NCI-H1930 (cell line): ENCODE measurements around the gene PNPLA2.

Experiments used
- DNase-seq, 2 experiments: peaks; one replicate each; lab custom pipeline; 2025; lab: John Stamatoyannopoulos, UW

PNPLA2 gene

GRCh38 chr11:818396-819128, at the start of gene PNPLA2:
Gene PNPLA2, plus strand, starts transcription at chr11:818914. Its CDS starts 805 bp downstream, at chr11:819719.
- DNase-seq, result no peak

GRCh38 chr11:769887-770641, 48.6 kb upstream of the PNPLA2 start:
- no peak for DNase-seq

GRCh38 chr11:770642-771616, 47.8 kb upstream of the PNPLA2 start:
- no peak for DNase-seq

GRCh38 chr11:771617-772204, 47.0 kb upstream of the PNPLA2 start:
- DNase-seq, result no peak

GRCh38 chr11:772429-773390, 46.0 kb upstream of the PNPLA2 start:
- no peak for DNase-seq

- DNase-seq, result no peak
These were observed 45.3 kb upstream of the PNPLA2 start for GRCh38 chr11:773425-773824.

- no peak for DNase-seq
These were observed 44.9 kb upstream of the PNPLA2 start for GRCh38 chr11:773830-774229.

- no peak for DNase-seq
These were observed 43.7 kb upstream of the PNPLA2 start for GRCh38 chr11:774873-775592.

- DNase-seq, result no peak
These were observed 42.5 kb upstream of the PNPLA2 start for GRCh38 chr11:776263-776560.

- DNase-seq, result peak in 1 of 2 experiments; percentile 83
These were observed 42.0 kb upstream of the PNPLA2 start for GRCh38 chr11:776561-777287.

- DNase-seq, result peak; percentile 88 to 93
These were observed 41.1 kb upstream of the PNPLA2 start, which contains the start of gene GATD1 for GRCh38 chr11:777288-778255. Gene GATD1, minus strand, starts transcription at chr11:777487. Its CDS starts 25 bp downstream, at chr11:777462.

- no peak for DNase-seq
These were observed 39.4 kb upstream of the PNPLA2 start for GRCh38 chr11:778976-779954.

GRCh38 chr11:779955-780532, 38.7 kb upstream of the PNPLA2 start:
- DNase-seq, result no peak

GRCh38 chr11:782264-783174, 36.2 kb upstream of the PNPLA2 start:
- DNase-seq, result no peak

GRCh38 chr11:783581-784015, 35.1 kb upstream of the PNPLA2 start:
- DNase-seq, result peak; percentile 59 to 67
